Measurements from ENCODE around the gene VEGFC.
A peak's percentile ranks its signal among the peaks of the same experiment; 100 is the strongest.

The VEGFC gene

DNA sequence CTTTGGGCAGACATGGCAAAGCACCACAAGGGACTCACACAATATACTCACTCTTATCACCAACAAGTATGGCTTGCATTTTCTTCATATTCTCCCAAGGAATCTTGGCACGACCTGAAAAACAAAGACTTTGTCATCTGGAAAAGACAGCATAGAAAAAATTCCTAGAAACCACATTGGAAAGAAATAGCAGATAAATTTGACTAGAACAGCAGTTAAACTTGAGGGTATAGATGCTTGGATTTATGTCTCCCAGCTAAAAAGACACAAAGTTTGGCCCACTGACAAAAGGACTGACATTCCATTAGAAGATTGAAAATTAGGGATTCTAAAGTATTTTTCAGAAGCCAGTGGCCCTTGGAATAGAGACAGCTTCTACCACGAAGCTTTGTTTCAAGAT lies 6.9 kb upstream of the VEGFC start:
- DNase-seq (ENCODE audit: low read depth, low spot score) = no peak
- no peak overlapping the region for H3K27ac ChIP-seq

DNA sequence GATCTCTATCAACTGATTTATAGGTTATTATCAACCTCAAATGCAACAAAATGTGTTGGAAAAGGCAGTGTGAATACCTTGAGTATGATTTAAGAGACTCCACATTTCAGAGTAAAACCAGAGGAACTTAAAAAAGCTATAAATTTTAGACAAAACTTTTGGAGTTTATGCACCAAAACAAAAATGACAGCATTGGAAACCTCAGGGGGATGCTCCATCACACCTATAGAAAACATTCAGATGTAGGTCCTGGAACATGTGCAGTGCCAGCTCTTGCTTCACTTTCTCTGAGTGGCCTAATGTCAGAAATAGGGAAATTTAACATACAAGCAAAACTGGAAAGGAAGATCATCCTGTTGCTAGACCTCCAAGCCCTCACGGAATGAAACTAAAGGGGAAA lies 5.8 kb upstream of the VEGFC start:
- no peak overlapping the region for H3K27ac ChIP-seq
- DNase-seq (ENCODE audit: low read depth, low spot score) = no peak

DNA sequence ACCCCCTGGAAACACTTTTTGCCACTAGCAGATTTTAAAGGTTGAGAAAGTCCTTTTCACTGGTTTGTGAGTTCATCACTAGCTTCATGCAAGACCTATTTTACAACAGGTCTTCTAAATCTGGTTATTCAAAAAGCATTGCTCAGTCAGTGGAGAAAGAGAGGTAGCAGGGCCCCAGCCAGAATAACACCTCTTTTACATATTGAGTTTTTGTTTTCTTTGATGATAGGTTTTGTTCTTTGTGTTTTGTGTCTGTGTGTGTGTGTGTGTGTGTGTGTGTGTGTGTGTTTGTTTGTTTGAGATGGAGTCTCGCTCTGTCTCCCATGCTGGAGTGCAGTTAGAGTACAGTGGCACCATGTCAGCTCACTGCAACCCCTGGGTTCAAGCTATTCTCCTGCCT lies 2.7 kb upstream of the VEGFC start:
- DNase-seq (ENCODE audit: low read depth, low spot score) = no peak
- peak overlapping the region; percentile 89 for H3K27ac ChIP-seq

GRCh38 chr4:176794651-176795050 lies 1.9 kb upstream of the VEGFC start:
- H3K27ac ChIP-seq = peak overlapping the region; percentile 89

GRCh38 chr4:176794151-176794550 lies 1.4 kb upstream of the VEGFC start:
- H3K27ac ChIP-seq = peak overlapping the region; percentile 89
- peak; percentile 70 for DNase-seq (ENCODE audit: low read depth, low spot score)

More at GRCh38 chr4:176794651-176795050, 1.9 kb upstream of the VEGFC start:
- peak; percentile 64 for DNase-seq (ENCODE audit: low read depth, low spot score)

DNA sequence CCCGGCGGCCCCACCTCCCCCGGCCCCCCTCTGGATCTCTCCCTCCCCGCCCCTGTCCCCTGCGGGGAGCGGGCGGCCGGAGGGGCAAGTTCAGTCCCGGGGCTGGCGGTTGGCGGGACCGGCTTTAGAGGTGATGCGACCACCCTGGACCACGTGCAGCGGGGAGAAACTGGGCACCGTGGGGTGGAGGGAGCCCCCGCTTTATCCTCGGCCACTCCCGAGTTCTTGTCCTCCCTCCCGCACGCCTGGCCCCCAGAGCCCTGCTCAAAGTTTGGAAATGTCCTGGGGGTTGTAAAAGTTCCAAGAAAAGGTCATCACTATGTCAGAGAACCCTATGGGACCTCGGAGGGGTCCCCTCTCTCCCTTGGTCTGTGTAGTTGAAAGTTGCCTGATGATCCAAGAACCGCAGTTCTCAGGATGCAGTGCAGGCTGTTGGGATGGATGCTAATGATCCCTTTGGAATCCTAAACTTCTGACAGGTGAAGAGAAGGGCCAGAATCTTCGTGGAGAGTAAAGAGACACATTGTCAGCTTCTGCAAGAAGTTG lies 411 bp upstream of the VEGFC start:
- peak overlapping the region; percentile 89 for H3K27ac ChIP-seq

DNA sequence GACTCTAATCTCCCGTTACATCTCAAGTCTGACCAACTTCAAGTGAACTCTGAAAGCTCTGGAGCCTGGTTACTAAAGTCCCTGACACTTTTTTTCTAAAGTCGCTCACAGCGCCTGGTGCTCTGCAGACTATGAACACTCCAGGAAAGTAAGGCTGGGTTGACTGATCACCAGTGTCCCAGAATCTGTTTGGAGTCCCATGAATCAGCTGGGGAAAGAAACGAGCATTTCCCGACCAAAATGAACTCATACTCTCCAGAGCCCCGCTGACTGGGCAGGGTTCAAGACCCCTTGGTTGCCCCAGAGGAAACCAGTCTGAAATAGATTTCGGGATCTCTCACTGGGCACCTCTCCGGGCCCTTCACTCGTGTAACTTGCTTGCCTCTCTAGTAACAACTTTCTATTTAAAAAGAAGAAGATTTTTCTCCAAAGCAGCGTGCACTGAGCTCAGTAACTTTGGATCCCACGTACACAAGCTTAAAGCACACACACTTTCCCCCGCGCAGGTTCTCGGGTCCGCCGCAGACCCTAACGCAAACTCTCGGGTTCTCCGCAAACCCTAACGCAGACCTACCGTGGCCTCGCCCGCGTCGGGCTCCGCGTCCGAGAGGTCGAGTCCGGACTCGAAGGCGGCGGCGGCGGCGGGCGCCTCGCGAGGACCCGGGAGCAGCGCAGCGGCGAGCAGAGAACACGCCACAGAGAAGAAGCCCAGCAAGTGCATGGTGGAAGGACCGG lies 964 bp downstream of the VEGFC start:
- DNase-seq (ENCODE audit: low read depth, low spot score) = no peak
- peak overlapping the region; percentile 89 for H3K27ac ChIP-seq

More for the DNA sequence above, 411 bp upstream of the VEGFC start:
- DNase-seq (ENCODE audit: low read depth, low spot score) = no peak

DNA sequence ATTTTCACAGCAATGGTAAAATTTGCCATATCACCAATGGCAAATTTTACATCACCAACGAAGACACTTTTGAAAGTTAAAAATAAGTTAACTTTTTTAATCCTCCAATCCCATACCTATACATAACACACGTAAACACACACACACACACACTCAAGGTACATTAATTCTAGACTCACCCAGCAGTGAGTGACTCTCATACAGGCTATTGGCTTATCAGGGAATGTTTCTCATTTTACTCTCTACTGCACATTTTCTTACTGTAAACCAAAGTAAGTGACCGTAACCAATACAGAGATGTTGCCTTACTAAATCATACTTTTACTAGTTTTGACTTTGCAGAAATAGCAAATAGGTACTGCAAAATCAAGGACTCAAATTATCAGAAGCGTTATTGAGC lies 2.3 kb downstream of the VEGFC start:
- H3K27ac ChIP-seq = peak overlapping the region; percentile 89
- DNase-seq (ENCODE audit: low read depth, low spot score) = no peak

DNA sequence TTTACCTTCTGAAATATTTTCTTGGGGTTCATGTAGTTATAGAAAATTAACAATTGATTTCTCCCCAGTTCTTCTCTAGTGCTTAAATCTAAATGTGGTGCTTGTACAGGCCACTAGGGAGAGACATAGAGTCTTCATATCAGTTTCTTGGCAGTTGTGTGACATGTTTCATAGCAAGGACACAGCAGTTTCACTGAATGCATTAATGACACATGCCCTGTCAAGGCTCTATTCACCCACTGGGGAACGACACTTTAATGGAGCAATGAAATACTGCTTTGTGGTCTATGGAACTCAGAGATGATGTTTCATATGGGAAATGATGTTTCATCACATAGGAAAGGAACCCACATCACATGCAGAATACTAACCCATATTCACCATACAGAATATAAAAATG lies 2.8 kb downstream of the VEGFC start:
- peak; percentile 66 for DNase-seq (ENCODE audit: low read depth, low spot score)
- H3K27ac ChIP-seq = peak overlapping the region; percentile 89

DNA sequence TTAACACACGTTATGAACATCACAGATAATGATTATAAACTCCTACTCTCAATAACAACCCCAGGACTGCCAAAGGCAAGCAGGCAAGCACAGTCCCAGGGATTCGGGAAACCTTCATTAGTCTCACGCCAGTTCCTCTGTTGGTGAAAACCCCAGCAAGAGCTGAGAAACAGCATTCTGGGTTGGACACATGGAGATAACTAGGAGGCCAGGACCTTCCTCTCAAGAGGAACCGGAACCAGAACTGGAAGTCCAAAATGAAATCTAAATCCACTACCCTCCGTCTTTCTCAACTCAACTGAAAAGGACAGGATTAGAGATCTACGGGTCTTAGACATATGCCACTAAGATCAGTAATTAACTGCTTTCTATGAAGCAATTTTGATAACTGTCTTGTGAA lies 3.8 kb downstream of the VEGFC start:
- peak overlapping the region; percentile 89 for H3K27ac ChIP-seq

DNA sequence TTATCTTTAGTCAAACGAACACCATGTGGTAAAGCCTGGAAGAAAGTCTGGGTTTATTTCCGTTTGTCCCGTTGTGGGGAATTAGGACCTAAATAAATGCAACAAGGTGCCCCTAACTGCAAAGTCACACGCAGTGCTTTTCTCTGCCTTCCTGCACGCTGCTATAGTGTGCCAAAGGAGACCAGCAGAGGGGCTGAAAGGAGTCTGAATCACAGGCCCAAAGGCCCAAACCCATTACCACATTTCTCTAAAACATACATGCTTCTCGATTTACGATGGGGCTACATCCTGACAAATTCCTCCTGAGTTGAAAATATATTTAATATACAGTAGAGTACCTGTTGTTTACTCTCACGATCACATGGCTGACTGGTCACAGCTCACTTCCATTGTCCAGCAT lies 4.5 kb downstream of the VEGFC start:
- H3K27ac ChIP-seq = peak overlapping the region; percentile 89
- no peak for DNase-seq (ENCODE audit: low read depth, low spot score)

More for the DNA sequence above, 3.8 kb downstream of the VEGFC start:
- no peak for DNase-seq (ENCODE audit: low read depth, low spot score)

DNA sequence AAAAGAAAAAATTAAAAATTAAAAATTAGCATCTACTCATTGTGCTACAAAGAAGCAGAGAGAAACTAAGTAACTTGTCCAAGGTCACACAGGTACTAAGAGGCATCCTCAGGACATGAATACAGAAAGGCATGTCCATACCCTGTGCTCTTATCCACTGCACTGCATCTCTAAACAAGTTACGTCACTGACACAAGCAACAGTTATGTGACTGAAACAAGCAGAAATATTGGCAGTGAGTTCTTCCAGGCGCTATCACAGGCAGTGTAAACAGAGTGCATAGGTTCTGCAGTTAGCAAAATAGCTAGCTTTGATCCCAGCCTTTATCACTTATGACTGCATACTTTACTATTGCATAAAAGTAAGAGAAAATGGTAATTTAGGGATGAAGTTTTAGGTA lies 7.9 kb downstream of the VEGFC start:
- H3K27ac ChIP-seq = peak overlapping the region; percentile 89
- DNase-seq (ENCODE audit: low read depth, low spot score) = no peak

DNA sequence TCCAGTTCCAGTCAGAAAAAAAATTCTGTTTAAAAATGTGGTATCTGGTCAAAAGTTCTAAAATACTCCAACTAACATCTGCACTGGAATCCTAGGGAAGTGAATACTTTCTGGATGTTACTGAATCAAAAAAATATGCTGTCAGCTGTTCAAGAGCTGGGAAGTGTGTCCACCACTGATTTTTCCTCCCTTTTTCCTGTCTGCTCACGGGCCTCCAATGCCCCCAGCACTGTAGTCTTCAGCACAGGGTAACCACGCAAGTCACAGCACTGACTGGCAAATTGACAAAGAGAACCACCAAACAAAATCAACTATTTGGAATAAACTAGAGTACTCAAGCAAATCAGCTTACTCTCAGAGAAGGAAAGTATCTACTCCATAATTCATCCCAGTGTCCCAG lies 9.9 kb downstream of the VEGFC start:
- peak overlapping the region; percentile 89 for H3K27ac ChIP-seq
- no peak for DNase-seq (ENCODE audit: low read depth, low spot score)

DNA sequence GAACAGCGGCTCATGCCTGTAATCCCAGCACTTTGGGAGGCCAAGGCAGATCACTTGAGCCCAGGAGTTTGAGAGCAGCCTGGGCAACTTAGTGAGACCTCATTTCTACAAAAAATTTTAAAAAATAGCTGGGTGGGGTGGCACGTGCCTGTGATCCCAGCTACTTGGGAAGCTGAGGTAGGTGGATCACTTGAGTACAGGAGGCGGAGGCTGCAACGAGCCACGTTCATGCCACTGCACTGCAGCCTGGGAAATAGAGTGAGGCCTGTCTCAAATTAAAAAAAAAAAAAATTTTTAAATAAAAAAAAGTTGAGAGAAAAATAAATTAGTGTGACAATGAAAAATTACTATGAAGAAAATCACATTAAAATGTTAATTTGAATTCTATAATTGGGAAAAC lies 10.5 kb downstream of the VEGFC start:
- H3K27ac ChIP-seq = peak overlapping the region; percentile 89
- DNase-seq (ENCODE audit: low read depth, low spot score) = no peak

DNA sequence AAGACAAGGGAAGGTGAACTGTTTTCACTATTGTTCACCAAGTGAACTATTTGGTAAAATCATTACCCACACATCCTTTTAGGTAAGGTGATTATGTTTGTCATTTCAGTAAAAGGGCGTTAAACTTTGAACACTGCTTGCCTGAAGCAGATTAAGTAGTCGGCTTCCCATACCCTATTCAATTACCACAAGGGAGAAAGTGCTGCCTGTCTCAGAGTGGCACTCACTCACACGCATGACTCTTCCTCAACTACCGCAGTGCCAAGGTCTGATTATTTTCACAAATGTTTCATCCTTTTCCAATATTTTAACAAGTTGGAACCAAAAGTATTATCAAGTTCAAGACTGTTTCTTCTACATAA lies 11.0 kb downstream of the VEGFC start:
- H3K27ac ChIP-seq = peak overlapping the region; percentile 89
- DNase-seq (ENCODE audit: low read depth, low spot score) = no peak

DNA sequence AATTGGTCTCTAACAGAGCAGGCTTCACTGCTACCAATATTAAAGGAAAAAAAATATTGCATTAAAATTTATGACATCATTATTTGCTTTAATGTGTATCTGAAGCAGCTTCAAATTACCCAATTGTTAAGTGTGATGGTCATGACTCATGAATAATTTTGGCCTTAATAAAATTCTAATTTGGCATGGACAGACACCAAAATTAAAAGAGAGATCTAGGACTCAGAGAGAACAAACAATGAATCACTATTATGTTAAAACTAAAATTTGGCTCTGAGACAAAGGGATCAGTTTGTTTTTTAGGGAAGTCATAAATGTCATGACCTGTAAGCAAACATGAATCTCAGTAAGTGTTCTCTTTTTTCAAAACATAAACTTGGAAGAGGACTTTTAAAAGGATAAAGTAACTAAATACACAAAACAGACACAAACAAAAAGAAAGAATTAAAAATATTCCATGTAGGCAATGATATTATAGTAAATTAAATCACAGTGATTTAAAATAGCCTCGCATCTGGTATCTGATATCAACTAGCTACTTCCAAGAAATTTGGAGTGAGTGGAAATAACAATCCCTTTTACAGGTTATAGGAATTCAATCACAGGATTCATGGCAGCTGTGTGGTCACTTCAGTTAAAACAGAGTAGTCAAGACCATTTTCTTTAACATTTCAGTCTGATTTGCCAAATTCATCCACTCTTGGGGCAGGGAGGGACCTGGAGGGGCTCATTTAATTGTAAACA lies 11.6 kb downstream of the VEGFC start:
- peak; percentile 41 for DNase-seq (ENCODE audit: low read depth, low spot score)
- H3K27ac ChIP-seq = peak overlapping the region; percentile 89

GRCh38 chr4:176779421-176779820 lies 13.3 kb downstream of the VEGFC start:
- DNase-seq (ENCODE audit: low read depth, low spot score) = no peak
- peak overlapping the region; percentile 89 for H3K27ac ChIP-seq

DNA sequence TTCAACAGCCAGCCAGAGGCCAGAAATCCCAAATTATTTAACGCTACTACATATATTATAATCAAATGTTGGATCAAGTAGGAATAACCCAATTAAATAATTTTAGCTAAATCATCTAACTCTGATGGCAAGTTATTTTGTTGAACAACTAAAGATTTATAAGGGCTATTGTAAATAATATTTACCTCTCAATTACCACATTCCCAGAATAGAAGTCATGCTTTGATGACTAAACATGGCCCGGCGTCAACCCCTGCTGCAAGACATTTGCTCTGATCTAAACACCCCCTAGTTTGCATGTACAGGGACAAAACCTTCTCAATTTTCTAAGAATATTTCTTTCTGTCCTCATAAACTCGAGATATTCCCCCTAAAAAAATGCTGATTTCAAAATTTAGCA lies 14.2 kb downstream of the VEGFC start:
- H3K27ac ChIP-seq = peak overlapping the region; percentile 89
- DNase-seq (ENCODE audit: low read depth, low spot score) = no peak

GRCh38 chr4:176778063-176778462 lies 14.7 kb downstream of the VEGFC start:
- no peak for DNase-seq (ENCODE audit: low read depth, low spot score)
- peak overlapping the region; percentile 89 for H3K27ac ChIP-seq

- DNase-seq (ENCODE audit: low read depth, low spot score) = no peak
- H3K27ac ChIP-seq = peak overlapping the region; percentile 89
These were observed 17.4 kb downstream of the VEGFC start for GRCh38 chr4:176775338-176775737.

GRCh38 chr4:176774852-176775251 lies 17.9 kb downstream of the VEGFC start:
- no peak for DNase-seq (ENCODE audit: low read depth, low spot score)
- H3K27ac ChIP-seq = peak overlapping the region; percentile 89

Measured in epithelial cell of prostate (primary cell).